SK-N-MC (cell line): ENCODE data around the gene WRNIP1.

Experiments used
- EZH2 ChIP-seq: fragments of 200-600 bp; sonication (generic); IDR thresholded peaks from one replicate; pipeline ENCODE4 v1.6.1; 2017; ENCODE audit warnings: antibody characterized with exemption
- POLR2AphosphoS5 ChIP-seq: IDR thresholded peaks from 2 replicates; pipeline ENCODE4 v1.6.1; 2012; ENCODE audit warnings: mild to moderate bottlenecking, low read depth, low read length, borderline replicate concordance

DNA sequence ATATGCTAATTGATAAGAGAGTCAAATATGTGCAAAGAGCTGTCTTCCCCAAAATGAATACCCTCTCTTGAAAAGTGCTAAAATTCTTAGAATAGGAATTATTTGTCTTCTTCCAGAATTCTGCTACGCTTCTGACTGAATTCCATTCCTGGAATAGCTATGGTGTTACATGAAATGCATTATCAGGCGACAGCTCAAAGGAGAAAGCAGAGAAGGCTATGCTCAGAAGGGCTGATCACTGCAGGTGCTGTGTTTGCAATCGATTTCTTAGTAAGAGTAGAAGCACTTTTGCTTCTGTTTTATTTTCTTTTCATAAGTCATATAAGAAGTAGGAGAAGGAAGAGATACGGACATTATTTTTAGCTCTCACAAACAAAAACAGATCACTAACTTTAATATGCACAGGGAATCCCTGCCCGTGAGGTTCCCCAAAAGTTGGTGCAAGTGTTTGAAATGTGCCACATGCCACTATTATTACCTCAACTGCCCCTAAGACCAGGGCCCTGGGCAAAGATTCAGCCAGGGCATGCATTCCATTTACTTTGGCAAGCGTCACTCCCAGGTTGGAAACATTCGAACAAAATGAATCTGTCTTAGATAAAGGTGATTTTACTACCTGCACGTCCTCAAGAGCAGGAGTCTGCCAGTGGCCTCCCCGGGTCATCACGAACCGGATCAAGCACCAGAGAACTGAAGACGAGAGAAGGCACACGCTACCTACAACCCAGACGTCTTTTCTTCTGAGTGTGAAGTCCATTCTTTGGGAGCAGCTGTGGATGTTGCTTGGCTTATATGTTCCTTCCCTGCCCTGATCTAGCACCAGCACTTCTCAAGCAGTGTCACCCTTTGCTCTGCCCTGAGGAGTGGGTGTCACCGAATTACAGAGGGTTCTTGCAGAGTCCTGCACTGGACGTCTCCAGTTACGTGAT, 21.6 kb upstream of the WRNIP1 start:
- TF ChIP-seq EZH2, result no peak
- TF ChIP-seq POLR2AphosphoS5, result no peak
